ENCODE data around the gene PCDHA2.
"Not testable (repeated sequence)": the region's sequence is repeated elsewhere in the genome, so short reads cannot be mapped to it uniquely, and the experiment has no call there.

The PCDHA2 gene

GRCh38 chr5:140827704-140828361 is 33.2 kb downstream of the PCDHA2 start, which contains the start of gene PCDHA6:
PCDHA6 (plus strand) TSS chr5:140827960; CDS start chr5:140828092, 132 bp downstream.
- DNase-seq (ENCODE audit: low spot score), result no peak
- TF ChIP-seq, protein P1, sequence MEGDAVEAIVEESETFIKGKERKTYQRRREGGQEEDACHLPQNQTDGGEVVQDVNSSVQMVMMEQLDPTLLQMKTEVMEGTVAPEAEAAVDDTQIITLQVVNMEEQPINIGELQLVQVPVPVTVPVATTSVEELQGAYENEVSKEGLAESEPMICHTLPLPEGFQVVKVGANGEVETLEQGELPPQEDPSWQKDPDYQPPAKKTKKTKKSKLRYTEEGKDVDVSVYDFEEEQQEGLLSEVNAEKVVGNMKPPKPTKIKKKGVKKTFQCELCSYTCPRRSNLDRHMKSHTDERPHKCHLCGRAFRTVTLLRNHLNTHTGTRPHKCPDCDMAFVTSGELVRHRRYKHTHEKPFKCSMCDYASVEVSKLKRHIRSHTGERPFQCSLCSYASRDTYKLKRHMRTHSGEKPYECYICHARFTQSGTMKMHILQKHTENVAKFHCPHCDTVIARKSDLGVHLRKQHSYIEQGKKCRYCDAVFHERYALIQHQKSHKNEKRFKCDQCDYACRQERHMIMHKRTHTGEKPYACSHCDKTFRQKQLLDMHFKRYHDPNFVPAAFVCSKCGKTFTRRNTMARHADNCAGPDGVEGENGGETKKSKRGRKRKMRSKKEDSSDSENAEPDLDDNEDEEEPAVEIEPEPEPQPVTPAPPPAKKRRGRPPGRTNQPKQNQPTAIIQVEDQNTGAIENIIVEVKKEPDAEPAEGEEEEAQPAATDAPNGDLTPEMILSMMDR (IDR thresholded peaks at IDR 0.05; ENCODE audit: extremely low read depth, missing control alignments), result no peak

DNA sequence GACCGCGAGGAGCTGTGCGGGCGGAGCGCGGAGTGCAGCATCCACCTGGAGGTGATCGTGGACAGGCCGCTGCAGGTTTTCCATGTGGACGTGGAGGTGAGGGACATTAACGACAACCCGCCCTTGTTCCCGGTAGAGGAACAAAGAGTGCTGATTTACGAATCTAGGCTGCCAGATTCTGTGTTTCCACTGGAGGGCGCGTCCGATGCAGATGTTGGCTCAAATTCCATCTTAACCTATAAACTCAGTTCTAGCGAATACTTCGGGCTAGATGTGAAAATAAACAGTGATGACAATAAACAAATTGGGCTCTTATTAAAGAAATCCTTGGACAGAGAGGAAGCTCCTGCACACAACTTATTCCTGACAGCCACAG is 33.7 kb downstream of the PCDHA2 start:
- TF ChIP-seq, protein P1 (IDR thresholded peaks at IDR 0.05; ENCODE audit: extremely low read depth, missing control alignments), result no peak
- DNase-seq (ENCODE audit: low spot score), result no peak

DNA sequence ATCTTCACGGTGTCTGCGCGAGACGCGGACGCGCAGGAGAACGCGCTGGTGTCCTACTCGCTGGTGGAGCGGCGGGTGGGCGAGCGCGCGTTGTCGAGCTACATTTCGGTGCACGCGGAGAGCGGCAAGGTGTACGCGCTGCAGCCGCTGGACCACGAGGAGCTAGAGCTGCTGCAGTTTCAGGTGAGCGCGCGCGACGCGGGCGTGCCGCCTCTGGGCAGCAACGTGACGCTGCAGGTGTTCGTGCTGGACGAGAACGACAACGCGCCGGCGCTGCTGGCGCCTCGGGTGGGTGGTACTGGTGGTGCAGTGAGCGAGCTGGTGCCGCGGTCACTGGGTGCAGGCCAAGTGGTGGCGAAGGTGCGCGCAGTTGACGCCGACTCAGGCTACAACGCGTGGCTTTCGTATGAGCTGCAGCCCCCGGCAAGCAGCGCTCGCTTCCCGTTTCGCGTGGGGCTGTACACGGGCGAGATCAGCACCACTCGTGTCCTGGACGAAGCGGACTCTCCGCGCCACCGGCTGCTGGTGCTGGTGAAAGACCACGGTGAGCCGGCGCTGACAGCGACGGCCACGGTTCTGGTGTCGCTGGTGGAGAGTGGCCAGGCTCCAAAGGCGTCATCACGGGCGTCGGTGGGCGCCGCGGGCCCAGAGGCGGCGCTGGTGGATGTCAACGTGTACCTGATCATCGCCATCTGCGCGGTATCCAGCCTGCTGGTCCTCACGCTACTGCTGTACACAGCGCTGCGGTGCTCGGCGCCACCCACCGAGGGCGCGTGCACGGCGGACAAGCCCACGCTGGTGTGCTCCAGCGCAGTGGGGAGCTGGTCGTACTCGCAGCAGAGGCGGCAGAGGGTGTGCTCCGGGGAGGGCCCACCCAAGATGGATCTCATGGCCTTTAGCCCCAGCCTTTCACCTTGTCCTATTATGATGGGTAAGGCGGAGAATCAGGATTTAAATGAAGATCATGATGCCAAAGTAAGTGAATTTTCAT is 35.2 kb downstream of the PCDHA2 start:
- DNase-seq (ENCODE audit: low spot score), result not testable (repeated sequence)

- no peak for DNase-seq (ENCODE audit: low spot score)
- TF ChIP-seq, protein P1 (IDR thresholded peaks at IDR 0.05; ENCODE audit: extremely low read depth, missing control alignments), result no peak
These were observed 39.3 kb downstream of the PCDHA2 start, which contains the start of gene PCDHA7 for GRCh38 chr5:140833993-140834392. PCDHA7 (plus strand) TSS chr5:140834269; CDS start chr5:140834384, 115 bp downstream.

DNA sequence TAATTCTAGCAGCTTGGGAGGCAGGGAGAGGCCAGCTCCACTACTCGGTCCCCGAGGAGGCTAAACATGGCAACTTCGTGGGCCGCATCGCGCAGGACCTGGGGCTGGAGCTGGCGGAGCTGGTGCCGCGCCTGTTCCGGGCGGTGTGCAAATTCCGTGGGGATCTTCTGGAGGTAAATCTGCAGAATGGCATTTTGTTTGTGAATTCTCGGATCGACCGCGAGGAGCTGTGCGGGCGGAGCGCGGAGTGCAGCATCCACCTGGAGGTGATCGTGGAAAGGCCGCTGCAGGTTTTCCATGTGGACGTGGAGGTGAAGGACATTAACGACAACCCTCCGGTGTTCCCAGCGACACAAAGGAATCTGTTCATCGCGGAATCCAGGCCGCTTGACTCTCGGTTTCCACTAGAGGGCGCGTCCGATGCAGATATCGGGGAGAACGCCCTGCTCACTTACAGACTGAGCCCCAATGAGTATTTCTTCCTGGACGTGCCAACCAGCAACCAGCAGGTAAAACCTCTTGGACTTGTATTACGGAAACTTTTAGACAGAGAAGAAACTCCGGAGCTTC is 39.9 kb downstream of the PCDHA2 start:
- DNase-seq (ENCODE audit: low spot score), result not testable (repeated sequence)

DNA sequence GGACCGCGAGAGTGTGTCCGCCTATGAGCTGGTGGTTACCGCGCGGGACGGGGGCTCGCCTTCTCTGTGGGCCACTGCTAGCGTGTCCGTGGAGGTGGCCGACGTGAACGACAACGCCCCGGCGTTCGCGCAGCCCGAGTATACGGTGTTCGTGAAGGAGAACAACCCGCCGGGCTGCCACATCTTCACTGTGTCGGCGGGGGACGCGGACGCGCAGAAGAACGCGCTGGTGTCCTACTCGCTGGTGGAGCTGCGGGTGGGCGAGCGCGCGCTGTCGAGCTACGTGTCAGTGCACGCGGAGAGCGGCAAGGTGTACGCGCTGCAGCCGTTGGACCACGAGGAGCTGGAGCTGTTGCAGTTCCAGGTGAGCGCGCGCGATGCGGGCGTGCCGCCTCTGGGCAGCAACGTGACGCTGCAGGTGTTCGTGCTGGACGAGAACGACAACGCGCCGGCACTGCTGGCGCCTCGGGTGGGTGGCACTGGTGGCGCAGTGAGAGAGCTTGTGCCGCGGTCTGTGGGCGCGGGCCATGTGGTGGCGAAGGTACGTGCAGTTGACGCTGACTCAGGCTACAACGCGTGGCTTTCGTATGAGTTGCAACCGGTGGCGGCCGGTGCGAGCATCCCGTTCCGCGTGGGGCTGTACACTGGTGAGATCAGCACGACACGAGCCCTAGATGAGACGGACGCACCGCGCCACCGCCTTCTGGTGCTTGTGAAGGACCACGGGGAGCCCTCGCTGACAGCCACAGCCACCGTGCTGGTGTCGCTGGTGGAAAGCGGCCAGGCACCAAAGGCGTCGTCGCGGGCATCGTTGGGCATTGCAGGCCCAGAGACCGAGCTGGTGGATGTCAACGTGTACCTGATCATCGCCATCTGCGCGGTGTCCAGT is 41.2 kb downstream of the PCDHA2 start:
- no peak for DNase-seq (ENCODE audit: low spot score)
- TF ChIP-seq, protein P1 (IDR thresholded peaks at IDR 0.05; ENCODE audit: extremely low read depth, missing control alignments), result no peak

GRCh38 chr5:140840978-140841962 is 46.6 kb downstream of the PCDHA2 start, which contains the start of gene PCDHA8:
PCDHA8 (plus strand) TSS chr5:140841187; CDS start chr5:140841322, 135 bp downstream.
- TF ChIP-seq, protein P1 (IDR thresholded peaks at IDR 0.05; ENCODE audit: extremely low read depth, missing control alignments), result no peak
- no peak for DNase-seq (ENCODE audit: low spot score)

Data from GM20000 (cell line).